ENCODE data around the gene TMEM219.
A peak's percentile ranks its signal among the peaks of the same experiment; 100 is the strongest.

TMEM219 gene

GRCh38 chr16:29922326-29922725 lies 39.6 kb upstream of the TMEM219 start:
- no peak overlapping the region for H3K14ac ChIP-seq (ENCODE audit: low read length)
- no peaks in the 10 kb centered on the region for H3K9me3 ChIP-seq (replicated peaks in 1 of 2; ENCODE audit: control insufficient read depth in 2 of 2, insufficient read depth in 1 of 2, low read depth in 1 of 2, low read length in 2 of 2)
- H3K36me3 ChIP-seq (replicated peaks in 1 of 2; ENCODE audit: control insufficient read depth in 2 of 2, insufficient read depth in 2 of 2, low read length in 2 of 2), result peaks cover 6 to 47% of the 10 kb centered on the region in 2 donors
- H3K4ac ChIP-seq (ENCODE audit: low read length), result no peak overlapping the region
- no CpG with 5 or more reads among the region's 2 CpGs for WGBS, 2 donors (ENCODE audit: extremely low coverage in 2 of 2, insufficient read length in 2 of 2, insufficient replicate concordance in 1 of 2)
- H4K91ac ChIP-seq (ENCODE audit: low read depth, low read length, poor library complexity), result no peak overlapping the region
- no peak overlapping the region for H2BK12ac ChIP-seq (ENCODE audit: low read length)
- H3K27ac ChIP-seq (replicated peaks; ENCODE audit: low read length), result no peak overlapping the region
- no peak overlapping the region for H2BK15ac ChIP-seq (ENCODE audit: low read length)
- no peak overlapping the region for H4K8ac ChIP-seq (ENCODE audit: low read depth, low read length)
- H3K9ac ChIP-seq (ENCODE audit: low read depth, low read length, poor library complexity), result no peak overlapping the region
- no peak overlapping the region for H3K4me3 ChIP-seq (ENCODE audit: low read length in 2 of 2)
- DNase-seq (ENCODE audit: low spot score), result no peak
- no peak overlapping the region for H3K23ac ChIP-seq (ENCODE audit: low read depth, low read length, poor library complexity)
- H3K4me1 ChIP-seq (ENCODE audit: control insufficient read depth in 2 of 2, insufficient read depth in 1 of 2, low read depth in 1 of 2, low read length in 2 of 2), result peaks cover 5 to 14% of the 10 kb centered on the region in 2 donors
- H2BK5ac ChIP-seq (ENCODE audit: low read length), result no peak overlapping the region
- no peak overlapping the region for H2AK5ac ChIP-seq (ENCODE audit: low read depth, low read length)
- no peaks in the 10 kb centered on the region for H3K27me3 ChIP-seq (ENCODE audit: control insufficient read depth in 3 of 3, insufficient read depth in 3 of 3, low read depth in 1 of 3, low read length in 3 of 3)
- H3K79me1 ChIP-seq (ENCODE audit: low read depth, low read length), result peaks cover 10% of the 10 kb centered on the region
- no peak overlapping the region for H2AFZ ChIP-seq (ENCODE audit: low read length)
- H3K18ac ChIP-seq (ENCODE audit: low read length), result no peak overlapping the region
- no peak overlapping the region for H3K4me2 ChIP-seq (ENCODE audit: insufficient read depth, low read length, poor library complexity, severe bottlenecking)
- H2BK120ac ChIP-seq (ENCODE audit: low read depth, low read length), result no peak overlapping the region

GRCh38 chr16:29922986-29923501 lies 38.8 kb upstream of the TMEM219 start:
- Histone ChIP-seq H3K18ac (ENCODE audit: low read length) (no peak overlapping the region), H2AFZ (ENCODE audit: low read length) (no peak overlapping the region), H3K36me3 (replicated peaks in 1 of 2; ENCODE audit: control insufficient read depth in 2 of 2, insufficient read depth in 2 of 2, low read length in 2 of 2) (peaks cover 6 to 45% of the 10 kb centered on the region in 2 donors), H4K8ac (ENCODE audit: low read depth, low read length) (no peak overlapping the region), H3K4me2 (ENCODE audit: insufficient read depth, low read length, poor library complexity, severe bottlenecking) (no peak overlapping the region), H3K27me3 (ENCODE audit: control insufficient read depth in 3 of 3, insufficient read depth in 3 of 3, low read depth in 1 of 3, low read length in 3 of 3) (no peaks in the 10 kb centered on the region), H3K4ac (ENCODE audit: low read length) (no peak overlapping the region), H4K91ac (ENCODE audit: low read depth, low read length, poor library complexity) (no peak overlapping the region), H2BK5ac (ENCODE audit: low read length) (no peak overlapping the region), H3K14ac (ENCODE audit: low read length) (no peak overlapping the region), H3K79me1 (ENCODE audit: low read depth, low read length) (peaks cover 10% of the 10 kb centered on the region), H3K4me1 (ENCODE audit: control insufficient read depth in 2 of 2, insufficient read depth in 1 of 2, low read depth in 1 of 2, low read length in 2 of 2) (peaks cover 5 to 14% of the 10 kb centered on the region in 2 donors), H3K9me3 (replicated peaks in 1 of 2; ENCODE audit: control insufficient read depth in 2 of 2, insufficient read depth in 1 of 2, low read depth in 1 of 2, low read length in 2 of 2) (no peaks in the 10 kb centered on the region), H3K27ac (replicated peaks; ENCODE audit: low read length) (no peak overlapping the region), H2AK5ac (ENCODE audit: low read depth, low read length) (no peak overlapping the region), H3K9ac (ENCODE audit: low read depth, low read length, poor library complexity) (no peak overlapping the region), H2BK15ac (ENCODE audit: low read length) (no peak overlapping the region), H2BK120ac (ENCODE audit: low read depth, low read length) (no peak overlapping the region), H3K23ac (ENCODE audit: low read depth, low read length, poor library complexity) (peak overlapping the region; percentile 43), H3K4me3 (ENCODE audit: low read length in 2 of 2) (no peak overlapping the region), H2BK12ac (ENCODE audit: low read length) (no peak overlapping the region)
- no peak for DNase-seq (ENCODE audit: low spot score)
- WGBS, 2 donors (ENCODE audit: extremely low coverage in 2 of 2, insufficient read length in 2 of 2, insufficient replicate concordance in 1 of 2), result no CpG with 5 or more reads among the region's 12 CpGs

- Histone ChIP-seq H3K27ac (replicated peaks; ENCODE audit: low read length) (no peak overlapping the region), H3K4me2 (ENCODE audit: insufficient read depth, low read length, poor library complexity, severe bottlenecking) (peak overlapping the region; percentile 69), H2BK120ac (ENCODE audit: low read depth, low read length) (no peak overlapping the region), H2BK5ac (ENCODE audit: low read length) (peak overlapping the region; percentile 83), H3K14ac (ENCODE audit: low read length) (no peak overlapping the region), H3K79me1 (ENCODE audit: low read depth, low read length) (peaks cover 10% of the 10 kb centered on the region), H3K27me3 (ENCODE audit: control insufficient read depth in 3 of 3, insufficient read depth in 3 of 3, low read depth in 1 of 3, low read length in 3 of 3) (no peaks in the 10 kb centered on the region), H4K91ac (ENCODE audit: low read depth, low read length, poor library complexity) (no peak overlapping the region), H3K4ac (ENCODE audit: low read length) (no peak overlapping the region), H2AFZ (ENCODE audit: low read length) (peak overlapping the region; percentile 93), H2BK15ac (ENCODE audit: low read length) (no peak overlapping the region), H3K4me1 (ENCODE audit: control insufficient read depth in 2 of 2, insufficient read depth in 1 of 2, low read depth in 1 of 2, low read length in 2 of 2) (peaks cover 5 to 14% of the 10 kb centered on the region in 2 donors), H3K18ac (ENCODE audit: low read length) (no peak overlapping the region), H2AK5ac (ENCODE audit: low read depth, low read length) (no peak overlapping the region), H3K36me3 (replicated peaks in 1 of 2; ENCODE audit: control insufficient read depth in 2 of 2, insufficient read depth in 2 of 2, low read length in 2 of 2) (peaks cover 6 to 29% of the 10 kb centered on the region in 2 donors), H3K9me3 (replicated peaks in 1 of 2; ENCODE audit: control insufficient read depth in 2 of 2, insufficient read depth in 1 of 2, low read depth in 1 of 2, low read length in 2 of 2) (no peaks in the 10 kb centered on the region), H3K23ac (ENCODE audit: low read depth, low read length, poor library complexity) (no peak overlapping the region), H4K8ac (ENCODE audit: low read depth, low read length) (no peak overlapping the region), H3K4me3 (ENCODE audit: low read length in 2 of 2) (peak overlapping the region; percentile 69 to 90), H3K9ac (ENCODE audit: low read depth, low read length, poor library complexity) (peak overlapping the region; percentile 99), H2BK12ac (ENCODE audit: low read length) (no peak overlapping the region)
- WGBS, 2 donors (ENCODE audit: extremely low coverage in 2 of 2, insufficient read length in 2 of 2, insufficient replicate concordance in 1 of 2), result no CpG with 5 or more reads among the region's 9 CpGs
- DNase-seq (ENCODE audit: low spot score), result peak; percentile 14
Observed at GRCh38 chr16:29925105-29925756, 36.6 kb upstream of the TMEM219 start.

- Histone ChIP-seq H3K9ac (ENCODE audit: low read depth, low read length, poor library complexity) (peak within 1 kb of the TSS; percentile 99), H2BK15ac (ENCODE audit: low read length) (peak within 1 kb of the TSS; percentile 45), H2BK120ac (ENCODE audit: low read depth, low read length) (peak within 1 kb of the TSS; percentile 42), H2AFZ (ENCODE audit: low read length) (peak within 1 kb of the TSS; percentile 93), H3K27ac (replicated peaks; ENCODE audit: low read length) (peak within 1 kb of the TSS; percentile 82), H3K4ac (ENCODE audit: low read length) (peak within 1 kb of the TSS; percentile 89), H3K36me3 (replicated peaks in 1 of 2; ENCODE audit: control insufficient read depth in 2 of 2, insufficient read depth in 2 of 2, low read length in 2 of 2) (peaks cover 6 to 21% of the 10 kb centered on the region in 2 donors), H3K4me2 (ENCODE audit: insufficient read depth, low read length, poor library complexity, severe bottlenecking) (peak within 1 kb of the TSS; percentile 83), H2BK5ac (ENCODE audit: low read length) (peak within 1 kb of the TSS; percentile 83), H3K4me3 (ENCODE audit: low read length in 2 of 2) (peak within 1 kb of the TSS; percentile 69 to 90), H3K9me3 (replicated peaks in 1 of 2; ENCODE audit: control insufficient read depth in 2 of 2, insufficient read depth in 1 of 2, low read depth in 1 of 2, low read length in 2 of 2) (no peaks in the 10 kb centered on the region), H3K14ac (ENCODE audit: low read length) (peak within 1 kb of the TSS; percentile 71), H3K23ac (ENCODE audit: low read depth, low read length, poor library complexity) (peak within 1 kb of the TSS; percentile 100), H4K8ac (ENCODE audit: low read depth, low read length) (no peak within 1 kb of the TSS), H3K27me3 (ENCODE audit: control insufficient read depth in 3 of 3, insufficient read depth in 3 of 3, low read depth in 1 of 3, low read length in 3 of 3) (no peaks in the 10 kb centered on the region), H2AK5ac (ENCODE audit: low read depth, low read length) (peak within 1 kb of the TSS; percentile 93), H3K79me1 (ENCODE audit: low read depth, low read length) (peaks cover 10% of the 10 kb centered on the region), H3K4me1 (ENCODE audit: control insufficient read depth in 2 of 2, insufficient read depth in 1 of 2, low read depth in 1 of 2, low read length in 2 of 2) (peaks cover 5 to 14% of the 10 kb centered on the region in 2 donors), H4K91ac (ENCODE audit: low read depth, low read length, poor library complexity) (no peak within 1 kb of the TSS), H2BK12ac (ENCODE audit: low read length) (no peak within 1 kb of the TSS), H3K18ac (ENCODE audit: low read length) (peak within 1 kb of the TSS; percentile 99)
- peak; percentile 96 for DNase-seq (ENCODE audit: low spot score)
- WGBS, 2 donors (ENCODE audit: extremely low coverage in 2 of 2, insufficient read length in 2 of 2, insufficient replicate concordance in 1 of 2), result no CpG with 5 or more reads among the region's 89 CpGs
Observed at GRCh38 chr16:29925781-29926710, 35.8 kb upstream of the TMEM219 start, which contains the start of gene KCTD13. TSS of gene KCTD13 (minus strand) at chr16:29926226. CDS start at chr16:29926033, 193 bp downstream.
